SK-N-MC (cell line): ENCODE data around the gene TSPAN1.
A peak's percentile ranks its signal among the peaks of the same experiment; 100 is the strongest.

Experiments used
- DNase-seq: peaks from one replicate; pipeline ENCODE4 v3.0.0-alpha.2; 2011; ENCODE audit warnings: low read depth, low spot score
- H3K27ac ChIP-seq: fragments of 200-600 bp; sonication (generic); 2 replicates; pipeline ENCODE4 v1.5.1; 2016; ENCODE audit warnings: mixed run types
- H3K36me3 ChIP-seq: fragments of 200-600 bp; sonication (generic); 2 replicates; pipeline ENCODE4 v1.6.1; 2017; ENCODE audit warnings: antibody characterized with exemption, low read length, mixed read lengths; ENCODE audit not compliant: insufficient read depth
- H3K4me3 ChIP-seq: fragments of 200-600 bp; sonication (generic); 2 replicates; pipeline ENCODE4 v1.5.1; 2016
- H3K9ac ChIP-seq: fragments of 200-600 bp; sonication (generic); 2 replicates; pipeline ENCODE4 v1.8.0; 2017; ENCODE audit warnings: mixed run types, mixed read lengths; ENCODE audit not compliant: insufficient read length
- H3K9me3 ChIP-seq: fragments of 200-600 bp; sonication (generic); 2 replicates; pipeline ENCODE4 v1.6.1; 2017; ENCODE audit warnings: low read depth, mild to moderate bottlenecking, antibody characterized with exemption, low read length, moderate library complexity, mixed read lengths
- EZH2 ChIP-seq: fragments of 200-600 bp; sonication (generic); IDR thresholded peaks from one replicate; pipeline ENCODE4 v1.6.1; 2017; ENCODE audit warnings: antibody characterized with exemption
- FOXP2 ChIP-seq: optimal IDR thresholded peaks from 2 replicates; pipeline ENCODE3; 2011; ENCODE audit warnings: mild to moderate bottlenecking, moderate library complexity; ENCODE audit not compliant: insufficient read depth; ENCODE audit errors: extremely low read length, control extremely low read depth
- POLR2AphosphoS5 ChIP-seq: IDR thresholded peaks from 2 replicates; pipeline ENCODE4 v1.6.1; 2012; ENCODE audit warnings: mild to moderate bottlenecking, low read depth, low read length, borderline replicate concordance

The TSPAN1 gene

DNA sequence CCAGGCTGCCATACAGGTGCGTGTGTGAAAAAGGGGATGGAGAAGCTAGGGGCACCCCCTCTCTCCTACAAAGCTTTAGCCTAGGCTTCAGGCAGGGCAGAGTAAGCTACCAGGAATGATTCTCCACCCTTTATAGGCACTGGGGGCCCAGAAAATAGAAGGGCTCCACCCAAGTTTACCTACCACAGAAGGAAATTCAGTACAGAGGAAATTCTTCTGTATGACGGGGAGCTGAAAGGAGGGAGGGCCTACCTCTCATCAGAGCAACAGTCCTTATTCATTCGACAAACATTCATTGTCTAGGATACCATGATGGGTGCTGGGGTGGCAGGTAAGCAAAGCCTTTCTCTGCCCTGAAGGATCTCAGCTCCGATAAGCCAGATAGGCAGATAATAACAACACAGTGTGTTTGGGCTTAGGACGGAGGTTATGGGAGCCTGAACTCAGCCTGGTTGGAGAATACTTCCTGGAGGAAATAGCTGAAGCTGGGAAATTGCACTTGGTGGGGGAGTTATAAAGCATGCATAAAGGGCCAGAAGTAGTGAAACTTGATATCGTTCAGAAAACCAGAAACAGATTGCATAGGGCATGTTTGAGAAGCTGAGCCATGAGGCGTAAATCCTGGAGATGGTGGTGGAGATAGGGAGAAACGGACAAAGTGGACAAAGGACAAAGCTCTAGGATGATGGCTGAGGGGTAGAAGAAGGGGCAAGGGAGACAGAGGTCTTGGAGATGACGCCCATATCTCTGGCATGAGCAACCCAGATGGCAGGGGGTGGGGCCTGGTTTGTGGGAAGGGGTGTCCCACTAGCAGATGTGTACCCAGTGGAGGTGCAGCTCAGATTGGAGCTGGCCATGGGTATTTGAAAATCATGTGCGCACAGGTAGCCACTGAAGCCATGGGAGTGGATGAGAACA lies 6.7 kb downstream of the TSPAN1 start:
- H3K4me3 ChIP-seq = no peak overlapping the region
- no peaks in the 10 kb centered on the region for H3K36me3 ChIP-seq
- H3K27ac ChIP-seq = 0 out of 2 replicates have a peak overlapping the region, but pooled peaks have one; percentile 19
- H3K9ac ChIP-seq = no peak overlapping the region
- TF ChIP-seq POLR2AphosphoS5 (no peak), FOXP2 (no peak), EZH2 (no peak)
- no peaks in the 10 kb centered on the region for H3K9me3 ChIP-seq
- no peak for DNase-seq

DNA sequence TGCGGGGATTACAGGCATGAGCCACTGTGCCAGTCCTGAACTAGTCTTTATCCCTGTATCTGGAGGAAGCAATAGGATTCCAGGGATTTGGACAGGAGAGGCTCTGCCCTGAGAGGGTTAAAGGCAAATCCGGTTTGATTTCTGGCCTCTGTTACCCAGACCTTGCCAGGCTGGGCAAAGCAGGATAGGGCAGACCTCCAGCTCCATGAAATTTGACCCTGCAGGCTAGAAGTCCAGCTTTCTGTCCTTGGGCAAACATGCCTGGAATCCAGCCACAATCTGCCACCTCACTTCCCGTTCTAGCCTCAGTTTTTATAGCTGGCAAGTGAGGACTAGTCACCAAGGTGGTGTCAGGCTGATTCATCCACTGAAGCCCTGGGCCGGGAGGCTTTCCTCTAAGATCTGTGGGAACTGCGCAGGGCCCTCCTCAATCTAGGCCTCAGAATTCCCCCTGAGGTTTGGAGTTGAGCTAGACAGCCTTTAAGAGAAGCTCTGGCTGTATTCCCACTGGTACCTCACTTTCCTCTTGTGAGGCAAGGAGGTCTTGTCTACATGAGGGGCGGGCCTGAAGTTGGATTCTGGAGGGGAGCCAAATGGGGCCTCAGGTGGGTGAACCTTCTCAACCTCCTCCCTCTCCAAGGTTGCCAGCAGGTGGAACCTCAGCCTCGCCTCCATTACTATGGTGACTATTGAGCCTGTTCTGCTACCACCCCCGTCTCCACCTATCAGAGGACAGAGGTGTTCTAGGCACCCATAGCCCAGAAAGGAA lies 8.4 kb downstream of the TSPAN1 start:
- Histone ChIP-seq H3K9ac (no peak overlapping the region), H3K4me3 (no peak overlapping the region)
- no peak for TF ChIP-seq FOXP2
- TF ChIP-seq EZH2 = no peak
- TF ChIP-seq POLR2AphosphoS5 = no peak

DNA sequence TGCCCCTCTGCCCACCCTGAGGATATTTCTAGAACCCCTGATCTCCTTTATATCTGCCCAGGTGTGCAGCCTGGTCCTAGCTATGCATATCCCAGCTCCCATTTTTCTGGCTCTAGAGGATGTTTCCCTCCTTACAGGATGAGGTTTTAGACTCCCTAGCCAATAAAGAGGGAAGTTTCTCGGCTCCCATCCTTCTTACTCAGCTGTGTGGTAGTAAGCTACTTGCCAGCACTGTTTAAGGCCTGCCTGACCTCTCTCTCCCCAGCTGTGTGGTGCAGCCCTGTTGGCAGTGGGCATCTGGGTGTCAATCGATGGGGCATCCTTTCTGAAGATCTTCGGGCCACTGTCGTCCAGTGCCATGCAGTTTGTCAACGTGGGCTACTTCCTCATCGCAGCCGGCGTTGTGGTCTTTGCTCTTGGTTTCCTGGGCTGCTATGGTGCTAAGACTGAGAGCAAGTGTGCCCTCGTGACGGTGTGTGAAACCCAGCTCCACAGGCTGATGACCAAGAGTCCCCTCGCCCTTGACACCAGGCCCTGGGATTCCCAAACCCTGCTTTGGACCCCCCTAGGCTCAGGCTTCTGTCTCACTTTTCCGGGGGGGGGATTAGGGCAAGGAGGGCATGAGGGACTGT lies 9.2 kb downstream of the TSPAN1 start:
- no peak overlapping the region for H3K27ac ChIP-seq
- DNase-seq = no peak
- H3K4me3 ChIP-seq = no peak overlapping the region
- H3K36me3 ChIP-seq = no peaks in the 10 kb centered on the region
- H3K9ac ChIP-seq = no peak overlapping the region
- TF ChIP-seq EZH2 = no peak
- TF ChIP-seq POLR2AphosphoS5 = no peak
- no peak for TF ChIP-seq FOXP2
- no peaks in the 10 kb centered on the region for H3K9me3 ChIP-seq

More for the DNA sequence above, 8.4 kb downstream of the TSPAN1 start:
- Histone ChIP-seq H3K27ac (no peak overlapping the region), H3K36me3 (no peaks in the 10 kb centered on the region), H3K9me3 (no peaks in the 10 kb centered on the region)
- no peak for DNase-seq

DNA sequence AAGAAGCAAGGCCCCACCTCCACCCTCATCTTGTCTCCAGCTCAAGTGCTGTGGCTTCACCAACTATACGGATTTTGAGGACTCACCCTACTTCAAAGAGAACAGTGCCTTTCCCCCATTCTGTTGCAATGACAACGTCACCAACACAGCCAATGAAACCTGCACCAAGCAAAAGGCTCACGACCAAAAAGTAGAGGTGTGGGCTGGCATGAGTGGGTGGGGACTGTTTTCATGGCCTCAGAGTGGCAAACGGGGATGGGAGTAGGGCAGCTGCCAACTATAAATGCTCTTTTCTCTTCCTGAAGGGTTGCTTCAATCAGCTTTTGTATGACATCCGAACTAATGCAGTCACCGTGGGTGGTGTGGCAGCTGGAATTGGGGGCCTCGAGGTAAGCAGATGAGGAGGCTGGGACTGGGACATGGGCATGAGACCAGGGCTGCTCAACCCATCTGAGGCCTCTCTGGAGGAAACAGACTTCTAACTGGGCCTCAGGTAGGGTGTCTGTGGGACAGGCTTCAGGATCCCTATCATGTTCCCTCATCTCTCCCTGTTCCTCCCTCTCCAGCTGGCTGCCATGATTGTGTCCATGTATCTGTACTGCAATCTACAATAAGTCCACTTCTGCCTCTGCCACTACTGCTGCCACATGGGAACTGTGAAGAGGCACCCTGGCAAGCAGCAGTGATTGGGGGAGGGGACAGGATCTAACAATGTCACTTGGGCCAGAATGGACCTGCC lies 10.2 kb downstream of the TSPAN1 start:
- TF ChIP-seq POLR2AphosphoS5 (no peak), FOXP2 (no peak), EZH2 (no peak)
- no peak overlapping the region for H3K9ac ChIP-seq
- DNase-seq = no peak
- no peak overlapping the region for H3K4me3 ChIP-seq
- H3K27ac ChIP-seq = no peak overlapping the region
- no peaks in the 10 kb centered on the region for H3K9me3 ChIP-seq
- no peaks in the 10 kb centered on the region for H3K36me3 ChIP-seq

DNA sequence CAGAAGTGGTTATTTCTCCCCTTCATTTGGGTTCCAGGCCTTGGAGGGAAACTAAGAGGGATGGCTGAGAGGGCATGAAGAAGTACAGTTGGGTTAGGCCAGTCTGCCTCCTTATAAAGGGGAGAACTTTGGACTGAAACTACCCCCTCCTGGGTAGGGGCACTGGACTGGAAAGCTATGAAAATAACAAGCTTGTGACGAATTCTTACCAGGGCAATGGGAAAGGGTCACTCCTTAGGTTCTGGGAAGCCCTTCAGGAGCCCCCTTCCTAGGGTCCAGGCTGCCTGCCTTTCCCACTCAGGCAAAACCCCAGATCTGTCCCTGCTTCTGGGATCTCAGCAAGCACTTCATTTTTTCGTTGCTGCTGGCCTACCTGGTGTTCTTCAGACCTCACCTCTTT lies 11.2 kb downstream of the TSPAN1 start:
- no peak for DNase-seq
- Histone ChIP-seq H3K9ac (no peak overlapping the region), H3K27ac (no peak overlapping the region), H3K9me3 (no peaks in the 10 kb centered on the region), H3K36me3 (no peaks in the 10 kb centered on the region; the same call in 1 of the 2 replicates), H3K4me3 (no peak overlapping the region)
- TF ChIP-seq EZH2 = no peak

DNA sequence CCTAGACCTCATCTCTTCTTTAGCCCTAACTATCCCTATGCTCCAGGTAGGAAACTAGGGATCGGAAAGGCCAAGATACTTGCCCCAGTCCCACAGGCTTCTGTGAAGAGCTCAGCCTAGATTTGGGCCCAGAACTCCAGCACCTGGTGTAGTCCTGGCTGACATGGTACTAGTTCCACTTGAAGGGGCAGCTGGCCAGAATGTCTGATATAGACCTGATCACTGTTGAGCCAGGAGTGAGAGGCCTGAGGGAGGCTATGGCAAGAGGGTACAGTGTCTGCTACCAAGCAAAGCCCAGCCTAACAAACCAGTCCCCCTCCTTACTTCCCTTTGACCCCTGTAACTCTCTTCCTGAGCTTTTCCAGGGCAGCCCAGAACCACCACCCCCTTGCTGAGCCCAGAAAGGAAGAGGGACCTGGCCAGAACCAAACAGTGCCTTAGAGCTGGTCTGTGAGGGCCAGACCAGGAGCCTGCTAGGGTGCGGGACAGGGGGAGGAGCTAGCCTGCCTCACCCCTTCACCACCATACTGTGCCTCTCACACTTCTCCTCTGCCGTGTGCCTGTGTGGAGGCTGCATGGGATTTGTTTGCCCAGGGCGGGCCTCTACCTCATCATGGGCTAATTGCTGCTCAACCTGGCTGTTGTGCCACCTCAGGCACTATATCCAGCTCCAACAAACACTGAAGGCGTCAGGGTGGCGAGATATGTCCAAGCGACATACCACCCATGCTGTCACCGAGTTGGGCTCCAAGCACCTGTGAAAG lies 12.4 kb downstream of the TSPAN1 start:
- H3K9ac ChIP-seq = no peak overlapping the region
- H3K9me3 ChIP-seq = no peaks in the 10 kb centered on the region
- no peak for DNase-seq
- H3K27ac ChIP-seq = no peak overlapping the region
- TF ChIP-seq FOXP2 (no peak), EZH2 (no peak), POLR2AphosphoS5 (no peak)
- H3K36me3 ChIP-seq = no peaks in the 10 kb centered on the region; the same call in 1 of the 2 replicates
- H3K4me3 ChIP-seq = no peak overlapping the region

DNA sequence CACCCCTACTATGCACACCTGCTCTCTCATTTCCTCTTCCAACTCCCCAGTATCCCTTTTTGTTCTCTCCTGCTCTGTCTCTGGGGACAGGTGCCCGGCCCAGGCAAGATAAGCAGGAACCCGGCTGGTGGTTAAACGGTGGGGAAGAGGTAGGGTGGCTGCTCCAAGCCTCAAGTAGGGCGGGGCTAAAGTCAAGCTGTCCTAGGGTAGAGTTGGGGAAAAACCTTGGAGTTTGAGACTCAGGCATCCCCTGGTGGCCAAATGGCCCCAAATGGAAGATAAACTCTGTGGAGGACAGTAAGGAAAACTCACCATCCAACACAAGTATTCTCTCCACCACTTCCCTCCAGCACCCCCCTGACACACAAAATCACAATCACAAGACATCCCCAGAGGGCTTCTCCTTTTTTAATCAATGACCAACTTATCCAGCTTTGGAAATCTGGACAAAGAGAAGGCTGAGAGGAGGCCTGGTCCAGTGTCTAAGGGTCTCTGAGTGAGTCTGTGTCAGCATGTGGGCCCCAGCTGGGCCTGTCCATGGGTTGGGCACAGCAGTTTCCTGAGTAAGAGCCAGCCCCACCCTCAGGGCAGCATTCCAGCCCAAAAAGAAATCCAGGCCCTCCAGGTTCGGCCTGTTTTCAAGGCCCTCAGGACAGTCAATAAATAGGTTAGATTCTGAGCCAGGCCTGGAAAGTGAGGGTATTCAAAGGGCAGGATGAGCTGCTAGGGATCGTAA lies 13.6 kb downstream of the TSPAN1 start:
- H3K9me3 ChIP-seq = no peaks in the 10 kb centered on the region
- no peak for TF ChIP-seq EZH2
- no peak for TF ChIP-seq FOXP2
- TF ChIP-seq POLR2AphosphoS5 = no peak
- H3K27ac ChIP-seq = no peak overlapping the region
- DNase-seq = no peak
- H3K9ac ChIP-seq = no peak overlapping the region
- H3K4me3 ChIP-seq = no peak overlapping the region
- no peaks in the 10 kb centered on the region; the same call in 1 of the 2 replicates for H3K36me3 ChIP-seq
